Measurements from ENCODE around the gene RPL36A.

Gene RPL36A

GRCh38 chrX:101390664-101391525, at the start of gene RPL36A:
Gene RPL36A, plus strand, starts transcription at chrX:101391011. Its CDS starts 33 bp downstream, at chrX:101391044.
- peak; percentile 75 for DNase-seq (ENCODE audit: low read depth)

- DNase-seq (ENCODE audit: low read depth): no peak
These were observed 42.9 kb upstream of the RPL36A start for GRCh38 chrX:101347859-101348451.

DNA sequence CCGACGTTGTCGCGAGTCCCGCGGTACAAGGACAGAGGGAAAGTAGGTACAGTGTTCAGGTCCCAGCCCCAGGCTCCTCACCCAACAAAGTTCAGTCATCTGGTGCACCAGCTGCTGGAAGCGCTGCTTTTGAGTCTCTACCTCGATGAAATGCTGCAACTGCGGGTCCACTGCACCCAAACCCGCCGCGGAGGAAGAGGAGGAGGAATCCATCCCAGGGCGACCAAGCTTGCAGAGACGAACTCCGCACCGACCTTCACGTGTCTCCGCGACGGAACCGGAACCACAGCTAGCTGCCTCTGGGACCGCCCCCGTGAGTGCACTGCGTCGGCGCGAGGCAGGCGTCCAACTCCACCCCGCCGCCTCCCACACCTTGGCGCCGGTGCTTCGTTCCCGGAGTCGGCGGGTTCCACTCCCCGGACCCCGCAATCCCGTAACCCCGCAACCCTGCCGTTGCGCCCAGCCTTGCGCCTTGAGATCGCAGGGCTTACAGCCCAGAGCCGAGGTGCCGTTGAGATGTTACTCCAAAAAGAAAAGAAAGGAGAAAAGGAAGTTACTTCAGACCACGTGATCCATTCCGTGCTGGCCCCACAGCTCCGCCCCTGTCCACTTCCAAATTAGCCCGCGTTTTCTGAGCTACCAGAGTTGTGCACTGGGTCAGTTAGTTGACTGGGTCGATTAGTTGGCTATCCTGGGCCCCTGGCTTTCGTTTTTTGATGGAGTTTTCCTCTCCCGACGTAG, 42.2 kb upstream of the RPL36A start, which contains the start of gene TIMM8A:
TSS of gene TIMM8A (minus strand) at position 291 of the 741 bp plus-strand sequence. CDS start at position 213, 78 bp downstream.
- DNase-seq (ENCODE audit: low read depth): peak; percentile 62

- DNase-seq (ENCODE audit: low read depth): no peak
These were observed 41.6 kb upstream of the RPL36A start for GRCh38 chrX:101349193-101349562.

DNA sequence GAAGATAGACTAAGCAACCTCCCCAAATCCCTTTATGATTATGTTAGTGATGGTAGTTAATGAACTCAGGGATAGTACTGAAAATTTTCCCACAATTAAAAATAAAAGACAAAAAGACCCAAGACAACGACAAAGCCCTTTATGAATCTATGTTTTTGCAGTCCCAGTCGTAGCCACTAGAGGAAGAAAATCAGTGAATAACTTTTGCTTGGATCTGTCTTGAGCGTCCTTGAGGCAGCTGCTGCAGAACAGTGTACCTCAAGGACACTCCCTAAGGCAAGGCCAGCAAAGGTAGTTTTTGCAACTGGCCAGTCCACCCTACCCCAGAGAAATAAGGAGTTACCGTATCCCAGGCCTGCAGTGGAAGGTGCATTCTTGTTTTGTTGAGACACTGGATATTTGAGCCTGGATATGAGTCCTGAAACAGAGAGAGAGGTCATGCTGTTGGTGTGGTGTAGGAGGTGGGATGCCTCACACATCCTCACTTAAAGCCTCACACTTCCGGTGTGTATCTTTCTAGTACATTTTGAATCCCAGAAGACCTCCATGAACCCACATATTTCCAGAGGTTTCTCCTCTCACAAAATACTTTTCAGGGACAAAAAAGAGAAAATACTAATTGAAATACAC, 33.5 kb upstream of the RPL36A start:
- no peak for DNase-seq (ENCODE audit: low read depth)

DNA sequence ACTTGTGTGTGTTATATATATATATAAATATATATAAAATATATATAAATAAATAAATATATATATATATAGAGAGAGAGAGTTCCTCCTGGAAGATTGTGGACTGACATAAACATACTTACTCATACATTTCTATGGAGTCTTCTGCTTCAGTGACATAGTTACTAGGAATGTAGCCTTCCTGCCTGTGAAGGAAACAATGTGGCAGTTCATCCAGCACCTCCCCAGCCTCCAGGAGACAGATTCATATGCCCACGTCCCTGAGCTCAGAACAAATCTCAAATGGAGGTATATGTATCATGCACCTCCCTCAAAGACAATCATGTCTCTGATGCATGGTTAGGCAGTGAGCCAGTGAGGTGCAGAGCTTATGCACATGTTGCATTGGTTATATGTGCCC, 30.8 kb upstream of the RPL36A start:
- no peak for DNase-seq (ENCODE audit: low read depth)

GRCh38 chrX:101360390-101360789, 30.4 kb upstream of the RPL36A start:
- no peak for DNase-seq (ENCODE audit: low read depth)

GRCh38 chrX:101362116-101362515, 28.7 kb upstream of the RPL36A start:
- no peak for DNase-seq (ENCODE audit: low read depth)

DNA sequence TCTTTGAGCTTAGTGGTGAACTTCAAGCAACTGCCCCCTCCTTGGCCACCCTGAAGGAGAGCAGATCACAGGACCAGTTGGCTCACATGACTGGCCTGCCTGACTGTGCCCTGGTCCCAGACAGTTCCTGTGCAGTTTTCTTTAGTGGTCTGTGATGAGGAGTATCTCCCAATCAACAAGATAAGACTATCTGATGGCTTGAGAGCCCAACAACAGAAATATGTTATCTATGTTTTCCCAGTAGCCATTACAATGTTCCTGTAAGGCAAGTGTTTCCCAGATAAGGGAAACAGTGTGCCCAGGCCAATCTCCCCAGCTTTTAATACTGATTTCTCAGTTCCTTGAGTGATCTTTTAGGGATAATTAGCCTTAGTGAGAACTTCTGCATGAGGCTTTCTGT, 28.1 kb upstream of the RPL36A start:
- no peak for DNase-seq (ENCODE audit: low read depth)

DNA sequence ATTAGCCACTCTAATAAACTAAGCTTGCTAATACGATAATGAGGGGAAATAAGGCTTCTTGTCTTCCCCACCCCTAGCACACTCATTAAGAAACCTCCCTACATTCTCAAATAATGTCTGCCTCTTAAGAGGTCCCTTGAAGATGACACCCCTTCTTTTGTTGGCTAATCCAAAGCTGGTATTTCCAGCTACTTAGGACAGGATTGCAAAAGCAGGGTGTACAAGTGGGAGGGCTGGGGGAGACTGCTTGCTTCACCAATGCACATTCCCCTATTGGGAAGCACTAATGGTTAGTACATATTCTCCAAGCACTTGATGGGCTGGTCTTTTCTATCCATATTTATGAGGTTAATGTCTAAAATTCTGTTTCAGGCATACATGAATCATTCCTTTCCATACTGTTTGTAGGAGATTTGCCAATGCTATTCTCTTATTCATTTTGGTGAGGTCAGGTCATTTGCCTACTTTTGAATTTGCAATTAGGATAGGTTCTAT, 25.5 kb upstream of the RPL36A start:
- DNase-seq (ENCODE audit: low read depth): no peak

DNA sequence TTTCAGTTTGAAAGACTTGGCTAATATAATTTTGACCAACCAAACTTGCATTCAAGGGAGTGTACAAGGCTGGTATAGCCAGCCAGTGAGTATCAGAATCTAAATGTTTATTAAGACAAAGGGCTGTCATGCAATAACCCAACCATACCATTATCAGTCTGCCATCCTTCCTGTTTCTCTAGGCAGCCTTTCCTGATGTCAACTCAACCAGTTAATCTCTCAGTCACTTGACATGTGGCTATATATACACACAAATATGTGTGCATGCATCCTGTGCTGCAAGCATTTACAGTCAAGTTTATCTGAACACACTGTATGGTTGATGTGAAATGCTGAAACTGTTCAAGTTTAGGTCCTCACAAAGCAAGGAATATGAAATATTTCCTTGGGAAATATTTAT, 22.0 kb upstream of the RPL36A start:
- no peak for DNase-seq (ENCODE audit: low read depth)

DNA sequence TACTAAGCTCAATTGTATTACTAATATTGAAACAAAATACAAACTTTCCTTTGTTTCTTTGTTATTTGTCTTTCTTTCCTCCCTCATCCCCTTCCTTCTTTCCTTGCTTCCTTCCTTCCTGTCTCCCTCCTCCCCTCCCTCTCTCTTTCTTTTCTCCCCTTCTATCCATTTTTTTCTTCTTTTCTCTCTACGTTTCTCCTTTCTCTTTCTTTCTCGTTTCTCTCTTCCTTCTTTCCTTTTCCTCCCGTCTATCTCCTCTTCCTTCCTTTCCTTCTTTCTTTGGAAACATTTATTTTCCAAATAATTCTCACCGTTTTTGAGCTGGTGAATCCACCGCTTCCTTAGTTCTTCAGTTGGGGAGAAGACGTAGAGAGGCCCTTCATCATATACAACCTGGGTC, 21.1 kb upstream of the RPL36A start:
- DNase-seq (ENCODE audit: low read depth): no peak

- DNase-seq (ENCODE audit: low read depth): no peak
These were observed 19.8 kb upstream of the RPL36A start for GRCh38 chrX:101370888-101371504.

DNA sequence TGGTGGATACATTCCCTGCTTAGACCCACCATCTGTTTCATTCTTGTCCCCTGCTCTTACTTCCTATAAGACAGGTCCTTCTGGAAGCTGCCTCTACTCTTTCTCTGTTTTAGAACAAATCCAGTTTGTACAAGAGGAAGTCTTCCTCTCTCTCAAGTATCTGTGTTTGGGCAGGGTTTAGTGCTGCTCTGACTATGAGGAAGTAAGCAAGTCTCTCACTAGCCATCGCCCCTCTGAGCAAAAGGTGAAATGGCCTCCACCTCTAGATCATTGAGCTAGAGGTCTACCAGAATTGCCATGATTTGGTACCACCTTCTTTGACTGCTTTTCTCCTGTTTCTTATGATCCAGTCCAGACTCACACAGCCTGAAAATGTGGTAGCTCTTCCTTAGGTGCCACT, 13.3 kb upstream of the RPL36A start:
- no peak for DNase-seq (ENCODE audit: low read depth)

DNA sequence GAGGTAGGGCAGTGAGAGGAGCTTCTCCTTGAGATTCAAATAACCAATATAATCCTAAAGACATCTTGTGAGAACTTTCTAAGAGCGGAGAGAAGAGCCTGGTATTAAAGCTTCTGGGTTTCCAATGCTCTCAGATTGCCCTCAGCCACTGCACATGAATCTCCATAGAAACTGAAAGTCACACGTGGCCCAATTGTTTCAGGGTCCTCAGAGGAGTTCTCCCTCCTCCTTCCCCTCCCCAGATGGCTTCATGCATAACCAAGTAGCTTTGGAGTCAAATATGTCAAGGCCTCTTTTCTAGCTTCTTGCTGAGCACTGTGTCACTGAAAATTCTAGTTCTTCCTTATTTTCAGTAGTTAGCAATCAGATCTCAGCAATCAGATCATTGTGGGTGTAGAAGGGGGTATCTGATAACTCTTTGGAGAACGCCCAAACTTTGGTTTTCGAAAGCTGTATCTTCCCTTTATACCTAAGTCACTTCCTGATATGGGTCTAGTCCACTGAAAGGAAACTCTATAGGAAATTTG, 7.1 kb upstream of the RPL36A start:
- no peak for DNase-seq (ENCODE audit: low read depth)

GRCh38 chrX:101385026-101385684, 5.7 kb upstream of the RPL36A start:
- DNase-seq (ENCODE audit: low read depth): no peak

DNA sequence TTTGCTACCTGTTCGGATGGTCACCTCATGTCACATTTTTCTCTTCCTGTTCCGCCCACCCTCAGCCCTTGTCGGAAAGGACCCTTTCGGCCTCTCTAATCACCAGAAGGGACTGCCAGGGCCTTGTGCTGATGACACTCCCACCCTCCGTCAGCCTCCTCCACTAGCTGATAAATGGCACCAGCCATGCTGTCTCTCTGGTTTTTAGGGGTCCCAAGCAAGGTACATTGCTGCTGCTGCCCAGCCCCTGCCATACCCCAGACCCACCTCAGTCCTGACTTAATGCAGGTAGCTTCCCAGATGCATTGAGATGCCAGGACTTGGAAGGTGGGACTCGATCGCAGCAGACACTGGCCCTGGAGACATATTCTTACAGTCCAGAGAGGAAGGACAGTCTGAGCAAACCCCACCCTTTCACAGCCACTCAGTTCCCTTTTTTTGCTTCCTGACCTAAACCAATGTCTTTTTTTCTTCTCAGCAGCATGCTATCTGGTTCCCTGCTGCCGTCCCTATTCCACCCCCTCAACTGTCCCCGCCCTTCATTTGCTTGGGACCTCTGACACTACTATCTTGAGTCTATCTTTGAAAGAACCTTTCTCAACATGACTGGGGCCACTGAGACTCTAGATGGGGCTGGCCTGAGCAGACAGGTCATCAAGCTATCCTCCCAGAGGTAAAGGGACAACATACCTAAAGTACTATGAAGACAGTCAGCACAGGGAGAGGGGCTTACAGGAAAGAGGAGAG, 4.8 kb upstream of the RPL36A start, which contains the start of gene BTK:
TSS of gene BTK (minus strand) at position 397 of the 747 bp plus-strand sequence. CDS start 10,907 bp downstream, outside the sequence.
- DNase-seq (ENCODE audit: low read depth): no peak

DNA sequence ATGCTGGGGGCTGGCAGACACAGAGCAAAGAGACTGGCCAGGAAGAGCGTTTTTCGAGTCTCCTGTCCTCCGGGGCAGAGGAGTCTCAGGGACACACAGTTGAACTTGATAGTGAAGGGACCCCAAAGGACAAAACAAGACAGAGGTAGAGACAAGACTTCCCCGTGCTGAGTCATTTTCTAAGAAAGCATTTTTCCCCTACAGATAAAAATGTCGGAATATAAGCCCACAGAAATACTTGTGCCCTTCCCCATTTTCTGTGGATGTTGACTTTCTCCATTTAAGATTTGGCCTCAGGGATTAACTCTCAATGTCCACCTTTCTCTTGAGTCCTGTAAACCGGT, 4.3 kb upstream of the RPL36A start:
- DNase-seq (ENCODE audit: low read depth): no peak

- DNase-seq (ENCODE audit: low read depth): no peak
These were observed 2.2 kb upstream of the RPL36A start for GRCh38 chrX:101388604-101389003.

DNA sequence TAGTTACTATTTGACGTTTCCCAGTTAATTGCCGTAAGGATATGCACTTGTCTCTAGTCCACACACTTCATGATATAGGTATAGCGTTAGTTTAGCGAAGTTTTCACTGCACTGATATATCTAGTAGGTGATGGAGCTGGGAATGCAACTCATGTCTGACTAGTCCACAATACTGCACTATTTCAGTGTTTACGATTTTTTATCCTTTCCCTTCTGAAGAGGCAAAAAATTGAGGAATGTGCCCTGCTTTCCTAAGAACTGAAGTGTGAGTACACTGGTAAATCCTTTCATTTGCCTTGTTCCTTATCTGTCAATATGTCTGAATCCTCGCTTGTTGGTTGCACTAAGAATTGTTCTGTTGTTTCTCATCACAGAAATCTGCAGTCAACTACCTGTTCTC, 1.0 kb downstream of the RPL36A start:
- no peak for DNase-seq (ENCODE audit: low read depth)
